ENCODE measurements around the gene CD300LF.

Gene CD300LF

GRCh38 chr17:74744714-74745547 is 32.2 kb upstream of the CD300LF start:
- no peaks in the 10 kb centered on the region for H3K9me2 ChIP-seq (replicated peaks; ENCODE audit: insufficient read depth, low read length)
- H3K9me3 ChIP-seq (ENCODE audit: insufficient read depth, low read length), result no peaks in the 10 kb centered on the region
- H3K27ac ChIP-seq (ENCODE audit: low read depth, low read length), result no peak overlapping the region
- H3K36me3 ChIP-seq (ENCODE audit: low read length), result no peaks in the 10 kb centered on the region
- no peaks in the 10 kb centered on the region for H3K27me3 ChIP-seq (ENCODE audit: low read length)
- H4K20me1 ChIP-seq (ENCODE audit: low read depth, low read length), result no peaks in the 10 kb centered on the region
- H2AFZ ChIP-seq (ENCODE audit: low read depth, low read length, severe bottlenecking), result no peak overlapping the region
- H3F3A ChIP-seq (ENCODE audit: insufficient read depth), result peaks cover 3% of the 10 kb centered on the region; the same call in 1 of the 2 replicates
- H3K4me3 ChIP-seq (ENCODE audit: insufficient read depth, low read length, poor library complexity, severe bottlenecking), result no peak overlapping the region
- H3K9ac ChIP-seq (ENCODE audit: low read length), result no peak overlapping the region
- no peak overlapping the region for H3K4me2 ChIP-seq (ENCODE audit: low read depth, low read length, poor library complexity, severe bottlenecking)
- TF ChIP-seq CTCF (IDR thresholded peaks at IDR 0.05; ENCODE audit: insufficient read depth, low read length, poor library complexity, severe bottlenecking), result peak; percentile 97
- no peak for TF ChIP-seq EZH2phosphoT487 (conservative IDR thresholded peaks at IDR 0.05; ENCODE audit: low read length)
- peaks cover 10% of the 10 kb centered on the region for H3K79me2 ChIP-seq (ENCODE audit: insufficient read depth, low read length)

GRCh38 chr17:74744349-74744713 is 31.6 kb upstream of the CD300LF start:
- no peak overlapping the region for H2AFZ ChIP-seq (ENCODE audit: low read depth, low read length, severe bottlenecking)
- no peaks in the 10 kb centered on the region for H3K9me3 ChIP-seq (ENCODE audit: insufficient read depth, low read length)
- no peaks in the 10 kb centered on the region for H4K20me1 ChIP-seq (ENCODE audit: low read depth, low read length)
- no peaks in the 10 kb centered on the region for H3K36me3 ChIP-seq (ENCODE audit: low read length)
- H3K9me2 ChIP-seq (replicated peaks; ENCODE audit: insufficient read depth, low read length), result no peaks in the 10 kb centered on the region
- no peak for TF ChIP-seq CTCF (IDR thresholded peaks at IDR 0.05; ENCODE audit: insufficient read depth, low read length, poor library complexity, severe bottlenecking)
- no peak for TF ChIP-seq EZH2phosphoT487 (conservative IDR thresholded peaks at IDR 0.05; ENCODE audit: low read length)
- H3K4me2 ChIP-seq (ENCODE audit: low read depth, low read length, poor library complexity, severe bottlenecking), result no peak overlapping the region
- peaks cover 3% of the 10 kb centered on the region; the same call in 1 of the 2 replicates for H3F3A ChIP-seq (ENCODE audit: insufficient read depth)
- H3K9ac ChIP-seq (ENCODE audit: low read length), result no peak overlapping the region
- peaks cover 4% of the 10 kb centered on the region for H3K79me2 ChIP-seq (ENCODE audit: insufficient read depth, low read length)
- no peak overlapping the region for H3K4me3 ChIP-seq (ENCODE audit: insufficient read depth, low read length, poor library complexity, severe bottlenecking)
- no peak overlapping the region for H3K27ac ChIP-seq (ENCODE audit: low read depth, low read length)
- no peaks in the 10 kb centered on the region for H3K27me3 ChIP-seq (ENCODE audit: low read length)

- H4K20me1 ChIP-seq (ENCODE audit: low read depth, low read length), result no peaks in the 10 kb centered on the region
- no peak for TF ChIP-seq CTCF (IDR thresholded peaks at IDR 0.05; ENCODE audit: insufficient read depth, low read length, poor library complexity, severe bottlenecking)
- TF ChIP-seq EZH2phosphoT487 (conservative IDR thresholded peaks at IDR 0.05; ENCODE audit: low read length), result no peak
- H3K36me3 ChIP-seq (ENCODE audit: low read length), result no peaks in the 10 kb centered on the region
- H3K4me3 ChIP-seq (ENCODE audit: insufficient read depth, low read length, poor library complexity, severe bottlenecking), result no peak overlapping the region
- H3K79me2 ChIP-seq (ENCODE audit: insufficient read depth, low read length), result no peaks in the 10 kb centered on the region
- H2AFZ ChIP-seq (ENCODE audit: low read depth, low read length, severe bottlenecking), result no peak overlapping the region
- no peak overlapping the region for H3K4me2 ChIP-seq (ENCODE audit: low read depth, low read length, poor library complexity, severe bottlenecking)
- no peak overlapping the region for H3K9ac ChIP-seq (ENCODE audit: low read length)
- peaks cover 3% of the 10 kb centered on the region; the same call in 1 of the 2 replicates for H3F3A ChIP-seq (ENCODE audit: insufficient read depth)
- H3K9me3 ChIP-seq (ENCODE audit: insufficient read depth, low read length), result no peaks in the 10 kb centered on the region
- no peaks in the 10 kb centered on the region for H3K9me2 ChIP-seq (replicated peaks; ENCODE audit: insufficient read depth, low read length)
- no peak overlapping the region for H3K27ac ChIP-seq (ENCODE audit: low read depth, low read length)
- no peaks in the 10 kb centered on the region for H3K27me3 ChIP-seq (ENCODE audit: low read length)
These were observed 31.0 kb upstream of the CD300LF start for GRCh38 chr17:74743755-74744154.

Measured in SU-DHL-6 (cell line).